Activated B cell treated with CpG ODN at 0.5 μM for 24 hours (primary cell): ENCODE results near the gene DOCK2. TPM values are rescaled to one million over a fixed set of nuclear protein-coding genes. Genes with fewer than 3 reads are reported as not detected.

Source experiments
- ATAC-seq: fragments of 200-7000 bp; cut with Tn5 transposase; one replicate; pipeline ENCODE4 v1.10.0; 2021; ENCODE audit warnings: low read depth, mild to moderate bottlenecking, moderate library complexity
- CTCF ChIA-PET: fragments of 350-600 bp; sonication (Branson Sonifier 250); formaldehyde crosslinking; loops from one replicate; lab custom pipeline; 2021; ENCODE audit warnings: antibody characterized with exemption; lab: Charles Lee
- POLR2A ChIA-PET: fragments of 350-600 bp; sonication (Branson Sonifier 250); formaldehyde crosslinking; loops from one replicate; lab custom pipeline; 2021; ENCODE audit warnings: antibody characterized with exemption; lab: Charles Lee
- DNase-seq: peaks from one replicate; pipeline ENCODE4 v3.0.0; 2022
- H3K27ac Mint-ChIP-seq: one replicate; pipeline ENCODE4 v1.8.0; 2020; ENCODE audit warnings: mixed read lengths
- H3K27me3 Mint-ChIP-seq: one replicate; pipeline ENCODE4 v1.8.0; 2021; ENCODE audit warnings: mixed read lengths
- H3K36me3 Mint-ChIP-seq: one replicate; pipeline ENCODE4 v1.8.0; 2021; ENCODE audit warnings: low read depth, mixed read lengths
- H3K4me1 Mint-ChIP-seq: one replicate; pipeline ENCODE4 v1.8.0; 2021; ENCODE audit warnings: mixed read lengths
- H3K4me3 Mint-ChIP-seq: one replicate; pipeline ENCODE4 v1.8.0; 2020; ENCODE audit warnings: mild to moderate bottlenecking, mixed read lengths
- H3K9me3 Mint-ChIP-seq: one replicate; pipeline ENCODE4 v1.8.0; 2020; ENCODE audit warnings: mixed read lengths
- CTCF ChIP-seq: fragments of 200-600 bp; IDR thresholded peaks from one replicate; pipeline ENCODE4 v1.8.0; 2022; ENCODE audit warnings: antibody characterized with exemption, mild to moderate bottlenecking
- intact Hi-C: fragments of 100-400 bp; cut with micrococcal nuclease; formaldehyde crosslinking; loops from one replicate; pipeline ENCODE4 v1.15.1; 2024
- total RNA-seq: library from RNA; stranded (reverse); gene quantifications from 2 replicates; pipeline ENCODE4 v1.2.3, GENCODE V29; 2022

Gene DOCK2
- total RNA-seq, 1 donor from 2014 or later, result 344 TPM

GRCh38 chr5:169798438-169798837 is 161.4 kb downstream of the DOCK2 start:
- no peak for ATAC-seq
- ChIA-PET POLR2A (no interaction called here), CTCF (no interaction called here)
- TF ChIP-seq CTCF, result no peak
- intact Hi-C loops, result no loop called here
- DNase-seq, result no peak
- Mint-ChIP-seq H3K27ac (no peak overlapping the region), H3K36me3 (peaks cover 78% of the 10 kb centered on the region), H3K4me1 (peaks cover 2% of the 10 kb centered on the region), H3K27me3 (no peaks in the 10 kb centered on the region), H3K9me3 (no peaks in the 10 kb centered on the region), H3K4me3 (no peak overlapping the region)

- no peak overlapping the region for H3K4me3 Mint-ChIP-seq
- peaks cover 4% of the 10 kb centered on the region for H3K4me1 Mint-ChIP-seq
- ATAC-seq, result no peak
- H3K36me3 Mint-ChIP-seq, result peaks cover 78% of the 10 kb centered on the region
- intact Hi-C loops, result no loop called here
- H3K27me3 Mint-ChIP-seq, result no peaks in the 10 kb centered on the region
- POLR2A ChIA-PET, result no interaction called here
- TF ChIP-seq CTCF, result no peak
- no peaks in the 10 kb centered on the region for H3K9me3 Mint-ChIP-seq
- DNase-seq, result no peak
- no peak overlapping the region for H3K27ac Mint-ChIP-seq
- CTCF ChIA-PET, result no interaction called here
These were observed 162.0 kb downstream of the DOCK2 start for GRCh38 chr5:169798906-169799660.

- H3K27ac Mint-ChIP-seq, result no peak overlapping the region
- ATAC-seq (no peak), DNase-seq (no peak)
- H3K36me3 Mint-ChIP-seq, result peaks cover 80% of the 10 kb centered on the region
- intact Hi-C loops, result no loop called here
- H3K9me3 Mint-ChIP-seq, result no peaks in the 10 kb centered on the region
- peaks cover 23% of the 10 kb centered on the region for H3K4me1 Mint-ChIP-seq
- CTCF ChIA-PET, result no interaction called here
- no peak overlapping the region for H3K4me3 Mint-ChIP-seq
- TF ChIP-seq CTCF, result no peak
- no peaks in the 10 kb centered on the region for H3K27me3 Mint-ChIP-seq
- POLR2A ChIA-PET, result interaction anchor here (0.6 kb wide), 1 partner anchor 18 kb away, joined by 4 read pairs; no protein-coding TSS in a partner anchor
These were observed 164.3 kb downstream of the DOCK2 start for GRCh38 chr5:169801324-169801777.

GRCh38 chr5:169801781-169802180 is 164.7 kb downstream of the DOCK2 start:
- Mint-ChIP-seq H3K27me3 (no peaks in the 10 kb centered on the region), H3K9me3 (no peaks in the 10 kb centered on the region), H3K36me3 (peaks cover 79% of the 10 kb centered on the region), H3K27ac (no peak overlapping the region), H3K4me1 (peaks cover 24% of the 10 kb centered on the region), H3K4me3 (no peak overlapping the region)
- POLR2A ChIA-PET, result no interaction called here
- CTCF ChIA-PET, result no interaction called here
- intact Hi-C loops, result no loop called here
- no peak for DNase-seq
- no peak for ATAC-seq
- no peak for TF ChIP-seq CTCF

GRCh38 chr5:169803077-169803981 is 166.3 kb downstream of the DOCK2 start:
- DNase-seq (no peak), ATAC-seq (no peak)
- CTCF ChIA-PET, result no interaction called here
- no peak for TF ChIP-seq CTCF
- H3K36me3 Mint-ChIP-seq, result peaks cover 78% of the 10 kb centered on the region
- no peak overlapping the region for H3K4me3 Mint-ChIP-seq
- H3K4me1 Mint-ChIP-seq, result peaks cover 27% of the 10 kb centered on the region
- H3K27ac Mint-ChIP-seq, result peak overlapping the region; percentile 24
- intact Hi-C loops, result no loop called here
- POLR2A ChIA-PET, result no interaction called here
- H3K27me3 Mint-ChIP-seq, result no peaks in the 10 kb centered on the region
- no peaks in the 10 kb centered on the region for H3K9me3 Mint-ChIP-seq
